H1 (cell line): Measurements from ENCODE around the gene HHAT.

Experiments used
- EP300 ChIP-seq, 2 experiments: IDR thresholded peaks; 1 replicate in 1 of 2; 2 replicates in 1 of 2; pipeline ENCODE4 v1.6.1; 2011 to 2012; ENCODE audit warnings: low read depth in 2 of 2, low read length in 2 of 2, mild to moderate bottlenecking in 2 of 2, borderline replicate concordance in 1 of 2, inconsistent platforms in 1 of 2, moderate library complexity in 1 of 2
- GABPA ChIP-seq: IDR thresholded peaks from 2 replicates; pipeline ENCODE4 v1.6.1; 2011; ENCODE audit warnings: mild to moderate bottlenecking, low read length, moderate library complexity, borderline replicate concordance; ENCODE audit not compliant: insufficient read depth
- MAFK ChIP-seq: IDR thresholded peaks from 2 replicates; pipeline ENCODE4 v1.6.1; 2012; ENCODE audit warnings: low read depth, mild to moderate bottlenecking, improper control_type of control experiment, low read length
- PHF8 ChIP-seq: fragments of 200-600 bp; sonication (generic); conservative IDR thresholded peaks from 2 replicates; pipeline ENCODE4 v1.7.1; 2012; ENCODE audit warnings: low read depth, mild to moderate bottlenecking, inconsistent platforms, low read length, moderate library complexity
- RAD21 ChIP-seq, 2 experiments: IDR thresholded peaks in 1 of 2; conservative IDR thresholded peaks in 1 of 2; 2 replicates each; pipeline ENCODE4 v1.6.1; 2011; ENCODE audit warnings: low read depth in 2 of 2, low read length in 2 of 2, improper control_type of control experiment in 1 of 2, inconsistent platforms in 1 of 2, mild to moderate bottlenecking in 1 of 2, moderate library complexity in 1 of 2
- TF ChIP-seq, protein P1 (sequence below), 3 experiments: IDR thresholded peaks; 1 replicate in 2 of 3; 2 replicates in 1 of 3; pipeline versions ENCODE4 v1.5.1 to v1.6.1; 2011; ENCODE audit warnings: low read length in 3 of 3, mild to moderate bottlenecking in 3 of 3, inconsistent platforms in 2 of 3, low read depth in 1 of 3, moderate library complexity in 1 of 3; ENCODE audit not compliant: insufficient read depth in 1 of 3; ENCODE audit errors: control extremely low read depth in 1 of 3

DNA sequence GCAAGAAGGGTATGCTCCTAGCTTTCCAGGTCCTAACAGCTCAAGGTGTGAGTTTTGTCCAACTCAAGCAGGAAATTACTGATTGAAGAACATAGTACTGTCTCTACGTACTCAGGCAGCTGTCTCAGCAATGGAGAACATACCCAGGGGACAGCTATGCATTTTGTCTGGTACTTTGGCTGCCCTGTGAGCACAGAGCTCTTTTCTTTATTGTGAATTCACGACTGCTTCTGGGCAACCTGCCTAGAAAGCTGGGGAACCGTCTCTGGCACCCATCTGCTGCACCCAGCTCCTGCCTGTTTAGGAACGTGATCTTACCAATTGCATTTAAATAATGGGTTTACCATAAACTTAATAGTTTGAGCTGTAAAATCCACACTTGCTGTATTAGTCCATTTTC lies 258.1 kb downstream of the HHAT start:
- TF ChIP-seq, protein P1, sequence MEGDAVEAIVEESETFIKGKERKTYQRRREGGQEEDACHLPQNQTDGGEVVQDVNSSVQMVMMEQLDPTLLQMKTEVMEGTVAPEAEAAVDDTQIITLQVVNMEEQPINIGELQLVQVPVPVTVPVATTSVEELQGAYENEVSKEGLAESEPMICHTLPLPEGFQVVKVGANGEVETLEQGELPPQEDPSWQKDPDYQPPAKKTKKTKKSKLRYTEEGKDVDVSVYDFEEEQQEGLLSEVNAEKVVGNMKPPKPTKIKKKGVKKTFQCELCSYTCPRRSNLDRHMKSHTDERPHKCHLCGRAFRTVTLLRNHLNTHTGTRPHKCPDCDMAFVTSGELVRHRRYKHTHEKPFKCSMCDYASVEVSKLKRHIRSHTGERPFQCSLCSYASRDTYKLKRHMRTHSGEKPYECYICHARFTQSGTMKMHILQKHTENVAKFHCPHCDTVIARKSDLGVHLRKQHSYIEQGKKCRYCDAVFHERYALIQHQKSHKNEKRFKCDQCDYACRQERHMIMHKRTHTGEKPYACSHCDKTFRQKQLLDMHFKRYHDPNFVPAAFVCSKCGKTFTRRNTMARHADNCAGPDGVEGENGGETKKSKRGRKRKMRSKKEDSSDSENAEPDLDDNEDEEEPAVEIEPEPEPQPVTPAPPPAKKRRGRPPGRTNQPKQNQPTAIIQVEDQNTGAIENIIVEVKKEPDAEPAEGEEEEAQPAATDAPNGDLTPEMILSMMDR (IDR thresholded peaks at IDR 0.05; ENCODE audit: control extremely low read depth in 1 of 3, insufficient read depth in 1 of 3, low read depth in 1 of 3, low read length in 3 of 3): no peak
- no peak for TF ChIP-seq EP300 (IDR thresholded peaks at IDR 0.05; ENCODE audit: borderline replicate concordance in 1 of 2, low read depth in 2 of 2, low read length in 2 of 2)
- TF ChIP-seq GABPA: no peak
- no peak for TF ChIP-seq PHF8
- TF ChIP-seq RAD21 (IDR thresholded peaks at IDR 0.05 in 1 of 2, conservative IDR thresholded peaks at IDR 0.05 in 1 of 2; ENCODE audit: low read depth in 2 of 2, low read length in 2 of 2): no peak
- TF ChIP-seq MAFK: no peak
